Osteoblast (primary cell): ENCODE measurements around the gene POLE. TPM values are rescaled to one million over a fixed set of nuclear protein-coding genes. Genes with fewer than 3 reads are reported as not detected.

ENCODE experiments used
- DNase-seq: peaks from one replicate; pipeline ENCODE4 v3.0.0; 2011; ENCODE audit warnings: low spot score, mixed read lengths; ENCODE audit not compliant: insufficient read length; ENCODE audit errors: missing footprints
- H2AFZ ChIP-seq: 2 replicates; pipeline ENCODE4 v1.6.0; 2011; ENCODE audit warnings: mild to moderate bottlenecking, low read length
- H3K27ac ChIP-seq: 2 replicates; pipeline ENCODE4 v1.5.1; 2011; ENCODE audit warnings: mild to moderate bottlenecking, low read depth, low read length, moderate library complexity
- H3K27me3 ChIP-seq: 2 replicates; pipeline ENCODE4 v1.6.0; 2012; ENCODE audit warnings: mild to moderate bottlenecking, control low read depth, inconsistent platforms, low read length, moderate library complexity; ENCODE audit not compliant: insufficient read depth
- H3K36me3 ChIP-seq: 2 replicates; pipeline ENCODE4 v1.5.1; 2011; ENCODE audit warnings: mild to moderate bottlenecking, low read length, control low read depth, moderate library complexity; ENCODE audit not compliant: insufficient read depth
- H3K4me1 ChIP-seq: 2 replicates; pipeline ENCODE4 v1.5.1; 2011; ENCODE audit warnings: mild to moderate bottlenecking, low read length, control low read depth, moderate library complexity; ENCODE audit not compliant: insufficient read depth
- H3K4me2 ChIP-seq: 2 replicates; pipeline ENCODE4 v1.6.0; 2011; ENCODE audit warnings: mild to moderate bottlenecking, low read length; ENCODE audit not compliant: insufficient read depth
- H3K4me3 ChIP-seq: fragments of 200-600 bp; sonication (generic); 3 replicates; pipeline ENCODE4 v1.5.1; 2012; ENCODE audit warnings: mild to moderate bottlenecking, low read length, inconsistent platforms; ENCODE audit not compliant: insufficient read depth
- H3K79me2 ChIP-seq: 2 replicates; pipeline ENCODE4 v1.6.0; 2012; ENCODE audit warnings: mild to moderate bottlenecking, low read length, control low read depth, inconsistent platforms; ENCODE audit not compliant: insufficient read depth
- H3K9me3 ChIP-seq: 2 replicates; pipeline ENCODE4 v1.5.1; 2011; ENCODE audit warnings: low read depth, low read length, control low read depth
- H4K20me1 ChIP-seq: 2 replicates; pipeline ENCODE4 v1.6.0; 2012; ENCODE audit warnings: mild to moderate bottlenecking, low read length, control low read depth; ENCODE audit not compliant: insufficient read depth
- CTCF ChIP-seq: IDR thresholded peaks from 2 replicates; pipeline ENCODE4 v1.5.1; 2011; ENCODE audit warnings: mild to moderate bottlenecking, low read depth, low read length, moderate library complexity; ENCODE audit errors: extremely low read depth
- total RNA-seq: library from RNA; depleted of rRNA; stranded (reverse); fragments of >200 nt; gene quantifications from 2 replicates; pipeline ENCODE4 v1.2.3, GENCODE V29; 2012

POLE gene
- total RNA-seq, 1 donor: 15.2 TPM

- no peak for DNase-seq
- H3K4me2 ChIP-seq: no peak overlapping the region
- H2AFZ ChIP-seq: no peak overlapping the region
- H3K79me2 ChIP-seq: no peaks in the 10 kb centered on the region
- H4K20me1 ChIP-seq: no peaks in the 10 kb centered on the region
- no peaks in the 10 kb centered on the region for H3K36me3 ChIP-seq
- no peak overlapping the region for H3K27ac ChIP-seq
- H3K4me1 ChIP-seq: peaks cover under 1% of the 10 kb centered on the region
- TF ChIP-seq CTCF: no peak
- H3K4me3 ChIP-seq: no peak overlapping the region
- H3K27me3 ChIP-seq: no peaks in the 10 kb centered on the region
- H3K9me3 ChIP-seq: peaks cover 2% of the 10 kb centered on the region
Observed at GRCh38 chr12:132588821-132589669, 98.1 kb downstream of the POLE start.

GRCh38 chr12:132588319-132588718, 98.8 kb downstream of the POLE start:
- no peak for TF ChIP-seq CTCF
- Histone ChIP-seq H3K4me1 (no peaks in the 10 kb centered on the region), H3K4me3 (no peak overlapping the region), H3K27ac (no peak overlapping the region), H4K20me1 (no peaks in the 10 kb centered on the region), H3K4me2 (no peak overlapping the region), H3K27me3 (no peaks in the 10 kb centered on the region), H3K79me2 (no peaks in the 10 kb centered on the region), H2AFZ (no peak overlapping the region), H3K36me3 (no peaks in the 10 kb centered on the region), H3K9me3 (peaks cover 2% of the 10 kb centered on the region)
- DNase-seq: no peak

GRCh38 chr12:132587781-132588180, 99.4 kb downstream of the POLE start:
- no peaks in the 10 kb centered on the region for H3K79me2 ChIP-seq
- H3K27me3 ChIP-seq: no peaks in the 10 kb centered on the region
- H3K36me3 ChIP-seq: no peaks in the 10 kb centered on the region
- no peak overlapping the region for H3K4me2 ChIP-seq
- TF ChIP-seq CTCF: no peak
- no peak for DNase-seq
- H2AFZ ChIP-seq: no peak overlapping the region
- H4K20me1 ChIP-seq: no peaks in the 10 kb centered on the region
- H3K4me1 ChIP-seq: no peaks in the 10 kb centered on the region
- no peak overlapping the region for H3K4me3 ChIP-seq
- H3K27ac ChIP-seq: no peak overlapping the region
- H3K9me3 ChIP-seq: peaks cover 2% of the 10 kb centered on the region

- Histone ChIP-seq H3K79me2 (no peaks in the 10 kb centered on the region), H2AFZ (no peak overlapping the region), H3K9me3 (peaks cover 2% of the 10 kb centered on the region), H3K4me1 (no peaks in the 10 kb centered on the region), H3K27me3 (no peaks in the 10 kb centered on the region), H4K20me1 (no peaks in the 10 kb centered on the region), H3K4me3 (no peak overlapping the region), H3K27ac (no peak overlapping the region), H3K4me2 (no peak overlapping the region), H3K36me3 (no peaks in the 10 kb centered on the region)
- TF ChIP-seq CTCF: no peak
- no peak for DNase-seq
Observed at GRCh38 chr12:132586929-132587328, 100.2 kb downstream of the POLE start.
